ENCODE results near the gene MINDY4B.

DNA sequence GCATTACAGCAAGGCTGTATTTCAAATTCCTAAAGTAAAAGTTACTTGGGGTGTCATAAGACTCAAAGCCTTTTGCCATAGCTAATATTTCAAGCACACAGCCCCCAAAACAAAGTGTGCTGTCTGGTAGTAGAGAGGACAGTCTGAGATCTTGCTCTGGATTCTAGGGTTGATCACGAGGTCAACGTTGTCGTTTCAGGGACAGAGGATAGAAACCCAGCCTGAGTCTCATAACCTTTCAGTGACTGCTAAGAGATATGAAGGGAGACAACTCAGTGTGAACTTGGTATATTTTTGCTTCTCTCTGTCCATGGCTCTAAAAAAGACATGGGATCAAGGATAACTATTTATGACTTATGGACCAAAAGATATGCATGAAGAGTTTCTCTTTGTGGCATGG lies 25.6 kb upstream of the MINDY4B start:
- TF ChIP-seq POLR2AphosphoS5 (IDR thresholded peaks at IDR 0.05) = no peak
- TF ChIP-seq, protein P1, sequence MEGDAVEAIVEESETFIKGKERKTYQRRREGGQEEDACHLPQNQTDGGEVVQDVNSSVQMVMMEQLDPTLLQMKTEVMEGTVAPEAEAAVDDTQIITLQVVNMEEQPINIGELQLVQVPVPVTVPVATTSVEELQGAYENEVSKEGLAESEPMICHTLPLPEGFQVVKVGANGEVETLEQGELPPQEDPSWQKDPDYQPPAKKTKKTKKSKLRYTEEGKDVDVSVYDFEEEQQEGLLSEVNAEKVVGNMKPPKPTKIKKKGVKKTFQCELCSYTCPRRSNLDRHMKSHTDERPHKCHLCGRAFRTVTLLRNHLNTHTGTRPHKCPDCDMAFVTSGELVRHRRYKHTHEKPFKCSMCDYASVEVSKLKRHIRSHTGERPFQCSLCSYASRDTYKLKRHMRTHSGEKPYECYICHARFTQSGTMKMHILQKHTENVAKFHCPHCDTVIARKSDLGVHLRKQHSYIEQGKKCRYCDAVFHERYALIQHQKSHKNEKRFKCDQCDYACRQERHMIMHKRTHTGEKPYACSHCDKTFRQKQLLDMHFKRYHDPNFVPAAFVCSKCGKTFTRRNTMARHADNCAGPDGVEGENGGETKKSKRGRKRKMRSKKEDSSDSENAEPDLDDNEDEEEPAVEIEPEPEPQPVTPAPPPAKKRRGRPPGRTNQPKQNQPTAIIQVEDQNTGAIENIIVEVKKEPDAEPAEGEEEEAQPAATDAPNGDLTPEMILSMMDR (IDR thresholded peaks at IDR 0.05) = no peak

Measured in suprapubic skin (tissue), 3 donors.